ENCODE results near the gene DRGX.

The DRGX gene

GRCh38 chr10:49398000-49398861 is 2.3 kb upstream of the DRGX start:
- no peak overlapping the region for H3K4me3 ChIP-seq (ENCODE audit: low read depth, low read length)
- TF ChIP-seq MYC (IDR thresholded peaks at IDR 0.05; ENCODE audit: low read depth, low read length) = no peak
- TF ChIP-seq POLR2A (IDR thresholded peaks at IDR 0.05; ENCODE audit: extremely low read depth, insufficient read length) = no peak
- TF ChIP-seq MAX (IDR thresholded peaks at IDR 0.05; ENCODE audit: low read depth, low read length) = no peak
- TF ChIP-seq CTCF (IDR thresholded peaks at IDR 0.05; ENCODE audit: low read depth, low read length) = no peak

GRCh38 chr10:49397036-49397999 is 1.4 kb upstream of the DRGX start:
- no peak for TF ChIP-seq MYC (IDR thresholded peaks at IDR 0.05; ENCODE audit: low read depth, low read length)
- TF ChIP-seq CTCF (IDR thresholded peaks at IDR 0.05; ENCODE audit: low read depth, low read length) = no peak
- no peak for TF ChIP-seq MAX (IDR thresholded peaks at IDR 0.05; ENCODE audit: low read depth, low read length)
- TF ChIP-seq POLR2A (IDR thresholded peaks at IDR 0.05; ENCODE audit: extremely low read depth, insufficient read length) = no peak

More at GRCh38 chr10:49398000-49398861, 2.3 kb upstream of the DRGX start:
- peak; percentile 30 for DNase-seq (ENCODE audit: low read depth)

GRCh38 chr10:49396666-49396999 is 744 bp upstream of the DRGX start:
- TF ChIP-seq CTCF (IDR thresholded peaks at IDR 0.05; ENCODE audit: low read depth, low read length) (no peak), MAX (IDR thresholded peaks at IDR 0.05; ENCODE audit: low read depth, low read length) (no peak), POLR2A (IDR thresholded peaks at IDR 0.05; ENCODE audit: extremely low read depth, insufficient read length) (no peak), MYC (IDR thresholded peaks at IDR 0.05; ENCODE audit: low read depth, low read length) (no peak)
- no peak overlapping the region for H3K4me3 ChIP-seq (ENCODE audit: low read depth, low read length)
- DNase-seq (ENCODE audit: low read depth) = no peak

More at GRCh38 chr10:49397036-49397999, 1.4 kb upstream of the DRGX start:
- no peak overlapping the region for H3K4me3 ChIP-seq (ENCODE audit: low read depth, low read length)
- no peak for DNase-seq (ENCODE audit: low read depth)

GRCh38 chr10:49394933-49395740 is 752 bp downstream of the DRGX start:
- DNase-seq (ENCODE audit: low read depth) = no peak
- no peak overlapping the region for H3K4me3 ChIP-seq (ENCODE audit: low read depth, low read length)
- TF ChIP-seq POLR2A (IDR thresholded peaks at IDR 0.05; ENCODE audit: extremely low read depth, insufficient read length) (no peak), CTCF (IDR thresholded peaks at IDR 0.05; ENCODE audit: low read depth, low read length) (no peak), MAX (IDR thresholded peaks at IDR 0.05; ENCODE audit: low read depth, low read length) (no peak), MYC (IDR thresholded peaks at IDR 0.05; ENCODE audit: low read depth, low read length) (no peak)

- TF ChIP-seq MYC (IDR thresholded peaks at IDR 0.05; ENCODE audit: low read depth, low read length) (no peak), CTCF (IDR thresholded peaks at IDR 0.05; ENCODE audit: low read depth, low read length) (peak; percentile 23), MAX (IDR thresholded peaks at IDR 0.05; ENCODE audit: low read depth, low read length) (no peak)
- DNase-seq (ENCODE audit: low read depth) = no peak
- H3K4me3 ChIP-seq (ENCODE audit: low read depth, low read length) = no peak overlapping the region
Measured at GRCh38 chr10:49393757-49394156, 2.1 kb downstream of the DRGX start.

Data from NB4 (cell line).